Nephron progenitor cell (in vitro differentiated cells): ENCODE measurements around the gene RPLP2.

Experiments used
- DNase-seq: peaks from one replicate; pipeline ENCODE4 v3.0.0; 2021
- H3K27ac Mint-ChIP-seq: 2 replicates; pipeline ENCODE4 v1.8.0; 2021; ENCODE audit warnings: mild to moderate bottlenecking, moderate library complexity, mixed read lengths
- H3K27me3 Mint-ChIP-seq: 2 replicates; pipeline ENCODE4 v1.8.0; 2021; ENCODE audit warnings: mild to moderate bottlenecking, low read depth, mixed read lengths; ENCODE audit not compliant: poor library complexity
- H3K36me3 Mint-ChIP-seq: 2 replicates; pipeline ENCODE4 v1.8.0; 2021; ENCODE audit warnings: low read depth, mixed read lengths
- H3K4me1 Mint-ChIP-seq: 2 replicates; pipeline ENCODE4 v1.8.0; 2021; ENCODE audit warnings: mixed read lengths
- H3K4me3 Mint-ChIP-seq: 2 replicates; pipeline ENCODE4 v1.8.0; 2021; ENCODE audit warnings: mild to moderate bottlenecking, moderate library complexity, mixed read lengths
- H3K9me3 Mint-ChIP-seq: 2 replicates; pipeline ENCODE4 v1.8.0; 2021; ENCODE audit warnings: mild to moderate bottlenecking, moderate library complexity, mixed read lengths
- CTCF ChIP-seq: fragments of 200-600 bp; sonication (generic); IDR thresholded peaks from 2 replicates; pipeline ENCODE4 v1.5.0; 2021; ENCODE audit warnings: antibody characterized with exemption

The RPLP2 gene

GRCh38 chr11:845872-846495 is 36.2 kb downstream of the RPLP2 start:
- no peak for TF ChIP-seq CTCF
- no peak for DNase-seq
- Mint-ChIP-seq H3K4me3 (no peak overlapping the region), H3K36me3 (peaks cover 1% of the 10 kb centered on the region), H3K27ac (no peak overlapping the region), H3K9me3 (no peaks in the 10 kb centered on the region), H3K4me1 (peaks cover 33% of the 10 kb centered on the region), H3K27me3 (peaks cover 21% of the 10 kb centered on the region)

- H3K4me3 Mint-ChIP-seq = no peak overlapping the region
- no peak for DNase-seq
- H3K27ac Mint-ChIP-seq = no peak overlapping the region
- peaks cover 22% of the 10 kb centered on the region for H3K27me3 Mint-ChIP-seq
- peaks cover 27% of the 10 kb centered on the region for H3K4me1 Mint-ChIP-seq
- H3K36me3 Mint-ChIP-seq = no peaks in the 10 kb centered on the region
- no peaks in the 10 kb centered on the region for H3K9me3 Mint-ChIP-seq
- TF ChIP-seq CTCF = no peak
Observed at GRCh38 chr11:846496-847098, 36.8 kb downstream of the RPLP2 start.

GRCh38 chr11:847876-848275 is 38.1 kb downstream of the RPLP2 start:
- Mint-ChIP-seq H3K36me3 (no peaks in the 10 kb centered on the region), H3K27me3 (peaks cover 31% of the 10 kb centered on the region), H3K4me1 (peaks cover 31% of the 10 kb centered on the region), H3K27ac (no peak overlapping the region), H3K9me3 (no peaks in the 10 kb centered on the region), H3K4me3 (no peak overlapping the region)
- TF ChIP-seq CTCF = no peak
- DNase-seq = no peak

GRCh38 chr11:848380-848931 is 38.7 kb downstream of the RPLP2 start:
- H3K4me1 Mint-ChIP-seq = peaks cover 29% of the 10 kb centered on the region
- peak; percentile 68 for DNase-seq
- peaks cover 32% of the 10 kb centered on the region for H3K27me3 Mint-ChIP-seq
- no peak overlapping the region for H3K27ac Mint-ChIP-seq
- peak overlapping the region; percentile 20 for H3K4me3 Mint-ChIP-seq
- TF ChIP-seq CTCF = peak; percentile 75
- H3K9me3 Mint-ChIP-seq = no peaks in the 10 kb centered on the region
- no peaks in the 10 kb centered on the region for H3K36me3 Mint-ChIP-seq

- Mint-ChIP-seq H3K36me3 (no peaks in the 10 kb centered on the region), H3K4me1 (peaks cover 21% of the 10 kb centered on the region), H3K27ac (no peak overlapping the region), H3K9me3 (no peaks in the 10 kb centered on the region), H3K4me3 (peak overlapping the region; percentile 62), H3K27me3 (peaks cover 32% of the 10 kb centered on the region)
- TF ChIP-seq CTCF = no peak
- DNase-seq = peak; percentile 90
Observed at GRCh38 chr11:849104-849824, 39.5 kb downstream of the RPLP2 start.
